Testis (tissue), 2 donors: Measurements from ENCODE around the gene TNS1.

ENCODE experiments used
- POLR2A ChIP-seq: fragments of 450-650 bp; IDR thresholded peaks from one replicate; pipeline ENCODE4 v1.6.1; 2017; ENCODE audit warnings: antibody characterized with exemption, mild to moderate bottlenecking, moderate library complexity
- TF ChIP-seq, protein P1 (sequence below), 3 experiments: fragments of 450-650 bp in 2 of 3; fragments of 200-600 bp in 1 of 3; sonication (generic) in 1 of 3; IDR thresholded peaks; one replicate each; pipeline ENCODE4 v1.5.1; 2016 to 2019; ENCODE audit warnings: antibody characterized with exemption in 3 of 3, mild to moderate bottlenecking in 2 of 3, moderate library complexity in 1 of 3

DNA sequence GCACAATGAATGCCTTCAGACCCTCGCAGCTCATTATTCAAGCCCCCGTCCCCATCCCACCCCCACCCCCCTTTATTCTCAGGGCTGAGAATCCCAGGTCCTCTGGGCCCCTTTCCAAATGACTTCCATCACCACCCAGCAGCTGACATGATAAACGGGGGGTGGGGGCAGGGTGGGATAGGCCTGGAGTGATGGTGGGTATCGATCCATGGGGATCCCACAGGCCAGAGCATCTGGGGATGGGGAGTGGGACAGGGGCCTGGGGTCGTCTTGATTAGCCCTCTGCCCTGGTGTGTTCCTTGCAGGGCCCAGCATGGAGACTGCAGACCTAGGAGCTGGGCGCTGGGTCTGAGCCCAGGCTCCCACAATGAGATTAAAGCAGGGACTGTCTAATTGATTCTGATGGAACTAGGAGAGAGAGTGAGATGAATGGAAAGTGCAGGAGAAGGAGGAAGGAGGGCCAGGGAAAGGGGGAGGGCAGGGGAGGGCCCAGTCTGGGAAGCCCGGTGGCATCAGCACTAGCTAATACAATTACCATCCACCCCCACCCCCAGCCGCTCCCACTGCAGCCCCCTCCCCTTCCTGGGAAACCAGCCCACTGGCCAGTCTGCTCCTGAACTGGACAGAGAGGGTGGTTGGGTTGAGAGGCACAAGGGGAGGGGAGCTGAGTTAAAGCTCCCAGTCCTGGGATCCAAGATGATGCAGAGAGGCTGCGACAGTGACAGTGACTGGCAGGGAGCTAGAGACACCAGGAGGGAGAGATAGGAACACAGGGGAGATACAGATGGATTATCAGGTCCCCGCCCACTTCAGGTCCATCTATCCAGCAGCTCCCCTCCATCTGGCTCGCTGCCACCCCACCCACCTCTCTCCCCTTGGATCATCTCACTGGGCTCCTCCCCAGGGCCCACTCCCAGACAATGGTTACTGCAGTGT is 13.1 kb upstream of the TNS1 start:
- TF ChIP-seq, protein P1, sequence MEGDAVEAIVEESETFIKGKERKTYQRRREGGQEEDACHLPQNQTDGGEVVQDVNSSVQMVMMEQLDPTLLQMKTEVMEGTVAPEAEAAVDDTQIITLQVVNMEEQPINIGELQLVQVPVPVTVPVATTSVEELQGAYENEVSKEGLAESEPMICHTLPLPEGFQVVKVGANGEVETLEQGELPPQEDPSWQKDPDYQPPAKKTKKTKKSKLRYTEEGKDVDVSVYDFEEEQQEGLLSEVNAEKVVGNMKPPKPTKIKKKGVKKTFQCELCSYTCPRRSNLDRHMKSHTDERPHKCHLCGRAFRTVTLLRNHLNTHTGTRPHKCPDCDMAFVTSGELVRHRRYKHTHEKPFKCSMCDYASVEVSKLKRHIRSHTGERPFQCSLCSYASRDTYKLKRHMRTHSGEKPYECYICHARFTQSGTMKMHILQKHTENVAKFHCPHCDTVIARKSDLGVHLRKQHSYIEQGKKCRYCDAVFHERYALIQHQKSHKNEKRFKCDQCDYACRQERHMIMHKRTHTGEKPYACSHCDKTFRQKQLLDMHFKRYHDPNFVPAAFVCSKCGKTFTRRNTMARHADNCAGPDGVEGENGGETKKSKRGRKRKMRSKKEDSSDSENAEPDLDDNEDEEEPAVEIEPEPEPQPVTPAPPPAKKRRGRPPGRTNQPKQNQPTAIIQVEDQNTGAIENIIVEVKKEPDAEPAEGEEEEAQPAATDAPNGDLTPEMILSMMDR (IDR thresholded peaks at IDR 0.05) = no peak
- TF ChIP-seq POLR2A = no peak
